ENCODE data around the gene ADAMTS19. TPM values are rescaled to one million over a fixed set of nuclear protein-coding genes. Genes with fewer than 3 reads are reported as not detected.
A peak's percentile ranks its signal among the peaks of the same experiment; 100 is the strongest.
"Not testable (repeated sequence)": the region's sequence is repeated elsewhere in the genome, so short reads cannot be mapped to it uniquely, and the experiment has no call there.

ADAMTS19 gene
- total RNA-seq, 1 experiment from 2014 or later = not detected

- not testable (repeated sequence) for DNase-seq (ENCODE audit: low spot score)
Measured at GRCh38 chr5:129584496-129584895, 124.4 kb downstream of the ADAMTS19 start.

- no peak for DNase-seq (ENCODE audit: low spot score)
Measured at GRCh38 chr5:129591508-129592160, 131.5 kb downstream of the ADAMTS19 start.

- no peak for DNase-seq (ENCODE audit: low spot score)
Measured at GRCh38 chr5:129593525-129593924, 133.4 kb downstream of the ADAMTS19 start.

- no peak for DNase-seq (ENCODE audit: low spot score)
Measured at GRCh38 chr5:129601576-129601975, 141.5 kb downstream of the ADAMTS19 start.

GRCh38 chr5:129608350-129608749, 148.3 kb downstream of the ADAMTS19 start:
- DNase-seq (ENCODE audit: low spot score) = no peak

- DNase-seq (ENCODE audit: low spot score) = no peak
Measured at GRCh38 chr5:129609710-129610109, 149.6 kb downstream of the ADAMTS19 start.

- no peak for DNase-seq (ENCODE audit: low spot score)
Measured at GRCh38 chr5:129616517-129616916, 156.4 kb downstream of the ADAMTS19 start.

- DNase-seq (ENCODE audit: low spot score) = no peak
Measured at GRCh38 chr5:129617206-129617605, 157.1 kb downstream of the ADAMTS19 start.

GRCh38 chr5:129619782-129620181, 159.7 kb downstream of the ADAMTS19 start:
- DNase-seq (ENCODE audit: low spot score) = no peak

- DNase-seq (ENCODE audit: low spot score) = no peak
Measured at GRCh38 chr5:129622531-129622930, 162.4 kb downstream of the ADAMTS19 start.

- no peak for DNase-seq (ENCODE audit: low spot score)
Measured at GRCh38 chr5:129629575-129629974, 169.5 kb downstream of the ADAMTS19 start.

- DNase-seq (ENCODE audit: low spot score) = no peak
Measured at GRCh38 chr5:129630101-129630500, 170.0 kb downstream of the ADAMTS19 start.

- DNase-seq (ENCODE audit: low spot score) = no peak
Measured at GRCh38 chr5:129631961-129632360, 171.9 kb downstream of the ADAMTS19 start.

GRCh38 chr5:129637501-129637900, 177.4 kb downstream of the ADAMTS19 start:
- DNase-seq (ENCODE audit: low spot score) = not testable (repeated sequence)

GRCh38 chr5:129639331-129639730, 179.2 kb downstream of the ADAMTS19 start:
- no peak for DNase-seq (ENCODE audit: low spot score)

GRCh38 chr5:129652349-129653056, 192.4 kb downstream of the ADAMTS19 start:
- no peak for DNase-seq (ENCODE audit: low spot score)

GRCh38 chr5:129653057-129653375, 192.9 kb downstream of the ADAMTS19 start:
- no peak for DNase-seq (ENCODE audit: low spot score)

- no peak for DNase-seq (ENCODE audit: low spot score)
Measured at GRCh38 chr5:129653442-129653841, 193.3 kb downstream of the ADAMTS19 start.

GRCh38 chr5:129656952-129657351, 196.9 kb downstream of the ADAMTS19 start:
- DNase-seq (ENCODE audit: low spot score) = no peak

GRCh38 chr5:129658801-129659200, 198.7 kb downstream of the ADAMTS19 start:
- no peak for DNase-seq (ENCODE audit: low spot score)

GRCh38 chr5:129661366-129662035, 201.4 kb downstream of the ADAMTS19 start:
- DNase-seq (ENCODE audit: low spot score) = no peak

- DNase-seq (ENCODE audit: low spot score) = peak; percentile 19
Measured at GRCh38 chr5:129664336-129664937, 204.3 kb downstream of the ADAMTS19 start.

Data from A172 (cell line).